ENCODE data around the gene SUN3. TPM values are rescaled to one million over a fixed set of nuclear protein-coding genes. Genes with fewer than 3 reads are reported as not detected.
"Not testable (repeated sequence)": the region's sequence is repeated elsewhere in the genome, so short reads cannot be mapped to it uniquely, and the experiment has no call there.

Gene SUN3
- total RNA-seq, 6 donors from 2014 or later = not detected

- Histone ChIP-seq H3K27me3 (no peaks in the 10 kb centered on the region), H3K27ac (peak overlapping the region in 2 of 4 donors; percentile 31 to 60), H3K9me3 (no peaks in the 10 kb centered on the region), H3K36me3 (no peaks in the 10 kb centered on the region), H3K4me1 (peaks cover 18 to 34% (median 22%) of the 10 kb centered on the region in 4 donors), H3K4me3 (no peak overlapping the region)
- 68 to 72% methylated on average over 7 of the region's 7 CpGs for WGBS, 2 donors
- DNase-seq (no peak), ATAC-seq (ENCODE audit: low FRiP score in 2 of 2) (no peak)
- peak in 1 of 4 donors; percentile 50 for TF ChIP-seq EP300 (IDR thresholded peaks at IDR 0.05)
- no peak for TF ChIP-seq POLR2A (IDR thresholded peaks at IDR 0.05)
- TF ChIP-seq POLR2AphosphoS5 (IDR thresholded peaks at IDR 0.05) = no peak
- no peak for TF ChIP-seq CTCF (IDR thresholded peaks at IDR 0.05)
Measured at GRCh38 chr7:47946581-47947354, 82.1 kb downstream of the SUN3 start.

- peak in 1 of 2 donors; percentile 69 for ATAC-seq (ENCODE audit: low FRiP score in 2 of 2)
Measured at GRCh38 chr7:47945261-47946015, 83.5 kb downstream of the SUN3 start.

GRCh38 chr7:47944536-47945260 lies 84.2 kb downstream of the SUN3 start:
- Histone ChIP-seq H3K27me3 (no peaks in the 10 kb centered on the region), H3K4me1 (peaks cover 22 to 32% (median 30%) of the 10 kb centered on the region in 4 donors), H3K36me3 (no peaks in the 10 kb centered on the region), H3K9me3 (no peaks in the 10 kb centered on the region), H3K4me3 (no peak overlapping the region), H3K27ac (peak overlapping the region in 1 of 4 donors; percentile 46)
- no peak for ATAC-seq (ENCODE audit: low FRiP score in 2 of 2)
- TF ChIP-seq POLR2A (IDR thresholded peaks at IDR 0.05) (no peak), POLR2AphosphoS5 (IDR thresholded peaks at IDR 0.05) (no peak), CTCF (IDR thresholded peaks at IDR 0.05) (no peak), EP300 (IDR thresholded peaks at IDR 0.05) (no peak)
- 79 to 82% methylated on average over 9 to 12 of the region's 12 CpGs for WGBS, 2 donors
- no peak for DNase-seq

More at GRCh38 chr7:47945261-47946015, 83.5 kb downstream of the SUN3 start:
- whole genome bisulfite sequencing, 2 donors = 44 to 48% methylated on average over 8 of the region's 8 CpGs
- Histone ChIP-seq H3K27ac (peak overlapping the region in 1 of 4 donors; percentile 46), H3K9me3 (no peaks in the 10 kb centered on the region), H3K27me3 (no peaks in the 10 kb centered on the region), H3K4me3 (no peak overlapping the region), H3K36me3 (no peaks in the 10 kb centered on the region), H3K4me1 (peaks cover 18 to 35% (median 26%) of the 10 kb centered on the region in 4 donors)
- peak in 1 of 2 donors; percentile 74 for DNase-seq
- peak; percentile 57 to 81 (median 71) for TF ChIP-seq CTCF (IDR thresholded peaks at IDR 0.05)
- no peak for TF ChIP-seq POLR2AphosphoS5 (IDR thresholded peaks at IDR 0.05)

GRCh38 chr7:47943676-47944474 lies 85.0 kb downstream of the SUN3 start:
- no peak for ATAC-seq (ENCODE audit: low FRiP score in 2 of 2)
- Histone ChIP-seq H3K4me1 (peaks cover 24 to 34% (median 33%) of the 10 kb centered on the region in 4 donors), H3K9me3 (no peaks in the 10 kb centered on the region), H3K27me3 (no peaks in the 10 kb centered on the region), H3K36me3 (no peaks in the 10 kb centered on the region), H3K4me3 (no peak overlapping the region), H3K27ac (no peak overlapping the region)
- 87 to 88% methylated on average over 8 of the region's 8 CpGs for WGBS, 2 donors
- TF ChIP-seq EP300 (IDR thresholded peaks at IDR 0.05) (no peak), POLR2A (IDR thresholded peaks at IDR 0.05) (no peak), POLR2AphosphoS5 (IDR thresholded peaks at IDR 0.05) (no peak), CTCF (IDR thresholded peaks at IDR 0.05) (no peak)
- DNase-seq = no peak

GRCh38 chr7:47942651-47943050 lies 86.3 kb downstream of the SUN3 start:
- 92 to 96% methylated on average over 10 of the region's 10 CpGs for WGBS, 2 donors
- Histone ChIP-seq H3K4me1 (peaks cover 24 to 34% (median 29%) of the 10 kb centered on the region in 4 donors), H3K27ac (peak overlapping the region in 1 of 4 donors; percentile 85)
- not testable (repeated sequence) for H3K27me3 ChIP-seq; ATAC-seq (ENCODE audit: low FRiP score in 2 of 2); H3K4me3 ChIP-seq; H3K9me3 ChIP-seq; H3K36me3 ChIP-seq; DNase-seq
